ENCODE results near the gene UBASH3A.

The UBASH3A gene

DNA sequence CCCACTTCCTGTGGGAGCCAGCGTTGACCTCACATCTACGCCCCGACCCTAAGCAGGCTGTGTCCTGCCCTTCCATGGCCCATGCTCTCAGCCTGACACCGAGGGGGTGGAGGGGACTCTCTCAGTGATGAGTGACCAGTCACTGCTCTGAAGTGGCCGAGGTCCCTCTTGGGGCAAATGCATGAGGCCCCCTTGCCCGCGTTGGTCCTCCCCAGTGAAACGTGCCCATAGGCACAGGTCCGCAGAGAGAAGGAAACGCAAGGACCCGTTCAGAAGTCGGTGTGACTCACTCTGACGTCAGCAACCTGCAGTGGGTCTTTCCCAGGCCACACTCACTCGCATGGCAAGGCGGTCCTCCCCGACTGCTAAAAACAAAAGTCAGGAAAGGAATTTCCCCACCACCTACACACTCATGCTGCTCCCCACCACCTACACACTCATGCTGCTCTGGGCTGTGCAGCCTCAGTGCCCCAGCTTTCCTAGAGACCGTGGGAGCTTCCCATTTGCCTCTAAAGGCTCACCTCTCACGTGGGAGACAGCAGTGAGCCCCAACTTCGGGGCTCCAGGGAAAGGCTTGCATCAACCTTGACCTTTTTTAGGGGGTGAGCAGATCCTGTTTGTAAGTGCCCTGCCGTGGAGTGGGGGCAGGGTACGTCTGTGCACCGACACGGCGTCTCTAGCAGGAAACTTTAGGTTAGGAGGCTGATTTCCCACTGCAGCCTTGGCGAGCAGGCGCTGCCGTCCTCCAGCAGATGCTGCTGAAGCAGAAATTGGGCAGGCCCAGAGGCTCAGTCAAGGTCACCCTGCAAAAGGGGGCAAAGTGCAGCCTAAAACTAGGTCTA, 11.4 kb downstream of the UBASH3A start:
- Mint-ChIP-seq H3K36me3 (peaks cover 0 to 3% of the 10 kb centered on the region in 2 donors), H3K27ac (peak overlapping the region; percentile 99), H3K27me3 (peaks cover 4 to 7% of the 10 kb centered on the region in 2 donors), H3K4me3 (peak overlapping the region; percentile 69 to 71), H3K9me3 (peaks cover 0 to 2% of the 10 kb centered on the region in 2 donors), H3K4me1 (peaks cover 21 to 41% of the 10 kb centered on the region in 2 donors)
- DNase-seq, result peak; percentile 90
- peak; percentile 90 to 93 for ATAC-seq (replicated peaks)

DNA sequence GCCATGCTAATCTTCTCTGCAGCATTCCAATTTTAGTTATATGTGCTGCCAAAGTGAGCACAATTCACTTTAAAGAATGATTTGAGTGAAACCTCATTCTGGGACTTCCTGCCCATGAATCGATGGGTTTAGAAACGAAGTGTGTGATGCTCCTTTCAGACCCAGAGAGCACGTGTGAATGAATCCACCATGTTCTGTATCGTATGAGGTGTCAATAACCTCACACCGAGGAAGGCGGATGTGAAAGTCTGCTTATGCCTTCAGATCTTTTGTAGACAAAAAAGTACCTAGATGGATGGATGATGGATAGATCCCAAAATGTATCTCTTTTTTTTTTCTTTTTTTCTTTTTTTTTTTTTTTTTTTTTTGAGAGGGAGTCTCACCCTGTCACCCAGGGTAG, 13.8 kb downstream of the UBASH3A start:
- H3K4me1 Mint-ChIP-seq, result peaks cover 30 to 60% of the 10 kb centered on the region in 2 donors
- DNase-seq (no peak), ATAC-seq (replicated peaks) (no peak)

DNA sequence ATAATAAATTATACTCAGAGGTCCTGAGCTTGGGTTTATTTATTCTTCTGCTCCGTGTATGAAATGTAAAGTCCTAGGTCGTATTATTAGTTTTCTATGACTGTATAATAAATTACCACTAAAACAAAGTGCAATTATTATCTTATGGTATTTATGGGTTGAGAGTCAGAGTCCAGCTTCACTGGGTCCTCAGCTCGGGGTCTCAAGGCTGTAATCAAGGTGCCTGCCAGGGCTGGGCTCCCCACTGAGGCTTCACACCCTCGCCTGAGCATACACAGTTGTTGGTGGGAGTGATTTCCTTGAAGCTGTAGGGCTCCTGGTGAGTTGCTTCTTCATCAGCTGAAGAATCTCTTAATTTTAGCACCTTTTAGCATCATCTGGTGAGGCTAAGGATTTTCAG, 15.2 kb downstream of the UBASH3A start:
- ATAC-seq (replicated peaks) (no peak), DNase-seq (no peak)
- H3K4me3 Mint-ChIP-seq, result no peak overlapping the region
- H3K4me1 Mint-ChIP-seq, result peaks cover 35 to 66% of the 10 kb centered on the region in 2 donors
- no peak overlapping the region for H3K27ac Mint-ChIP-seq
- peaks cover 17% of the 10 kb centered on the region in 2 donors for H3K27me3 Mint-ChIP-seq
- peaks cover 7 to 13% of the 10 kb centered on the region in 2 donors for H3K36me3 Mint-ChIP-seq
- H3K9me3 Mint-ChIP-seq, result peaks cover 12 to 14% of the 10 kb centered on the region in 2 donors

More for the DNA sequence above, 13.8 kb downstream of the UBASH3A start:
- no peak overlapping the region for H3K27ac Mint-ChIP-seq
- no peak overlapping the region for H3K4me3 Mint-ChIP-seq
- H3K9me3 Mint-ChIP-seq, result peaks cover 12 to 14% of the 10 kb centered on the region in 2 donors
- peaks cover 17% of the 10 kb centered on the region in 2 donors for H3K27me3 Mint-ChIP-seq
- peaks cover 7 to 13% of the 10 kb centered on the region in 2 donors for H3K36me3 Mint-ChIP-seq

DNA sequence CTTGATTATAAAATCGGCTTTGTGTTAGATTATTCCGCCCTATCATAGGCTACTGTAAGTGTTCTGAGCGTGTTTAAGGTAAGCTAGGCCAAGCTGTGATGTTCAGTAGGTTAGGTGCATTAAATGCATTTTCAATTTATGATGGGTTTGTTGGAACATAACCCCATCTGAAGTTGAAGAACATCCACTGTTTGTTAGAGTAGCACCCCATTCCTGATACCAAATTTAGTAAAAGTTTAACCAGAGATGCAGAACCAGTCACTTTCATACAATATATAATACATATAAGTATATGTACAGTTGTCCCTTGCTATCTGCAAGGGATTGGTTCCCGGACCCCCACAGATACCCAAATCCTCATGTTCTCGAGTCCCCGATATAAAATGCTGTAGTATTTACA, 16.1 kb downstream of the UBASH3A start:
- peaks cover 17 to 23% of the 10 kb centered on the region in 2 donors for H3K27me3 Mint-ChIP-seq
- H3K4me3 Mint-ChIP-seq, result no peak overlapping the region
- DNase-seq (no peak), ATAC-seq (replicated peaks) (no peak)
- H3K36me3 Mint-ChIP-seq, result peaks cover 6 to 13% of the 10 kb centered on the region in 2 donors
- H3K4me1 Mint-ChIP-seq, result peaks cover 37 to 66% of the 10 kb centered on the region in 2 donors
- H3K27ac Mint-ChIP-seq, result no peak overlapping the region
- peaks cover 12 to 14% of the 10 kb centered on the region in 2 donors for H3K9me3 Mint-ChIP-seq

DNA sequence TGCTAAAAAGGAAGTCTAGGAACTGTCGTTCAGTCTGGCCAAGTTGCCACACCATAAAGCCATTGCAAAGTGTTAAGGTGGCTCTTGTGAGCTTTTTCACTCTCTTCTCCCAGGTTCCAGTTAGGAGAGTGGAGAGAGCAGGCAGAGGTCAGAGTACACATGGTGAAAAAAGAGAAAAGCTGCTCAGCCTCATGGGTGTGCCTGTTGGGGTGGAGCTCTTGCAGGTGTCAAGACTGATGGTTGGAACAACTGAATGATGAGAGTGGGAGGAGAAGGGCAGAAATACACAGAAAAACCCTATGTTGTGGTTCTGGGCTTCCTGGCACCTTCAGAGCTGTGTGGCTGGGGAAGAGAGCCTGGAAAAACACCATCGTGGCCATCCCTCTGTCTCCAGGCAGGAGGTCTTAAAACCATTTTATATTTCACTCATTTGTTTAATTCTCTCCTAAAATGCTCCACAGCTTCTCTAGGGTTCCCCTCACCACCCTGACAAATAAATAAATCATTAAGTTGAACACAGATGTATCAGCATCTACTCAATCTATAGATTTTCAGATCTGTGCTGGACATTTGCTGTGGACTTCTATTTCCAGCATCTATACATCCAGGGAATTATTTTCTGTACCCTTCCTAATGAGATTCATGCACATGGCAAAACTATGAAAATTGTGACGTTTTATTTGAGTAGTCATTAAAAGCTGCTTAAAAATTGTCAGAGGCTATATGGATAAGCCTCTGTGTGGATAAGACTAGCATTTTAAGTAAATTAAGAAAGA, 17.5 kb downstream of the UBASH3A start:
- peaks cover 4 to 14% of the 10 kb centered on the region in 2 donors for H3K36me3 Mint-ChIP-seq
- peaks cover 22 to 23% of the 10 kb centered on the region in 2 donors for H3K27me3 Mint-ChIP-seq
- DNase-seq (no peak), ATAC-seq (replicated peaks) (no peak)
- peaks cover 42 to 64% of the 10 kb centered on the region in 2 donors for H3K4me1 Mint-ChIP-seq
- no peak overlapping the region for H3K4me3 Mint-ChIP-seq
- peak overlapping the region; percentile 51 for H3K27ac Mint-ChIP-seq
- peaks cover 12 to 14% of the 10 kb centered on the region in 2 donors for H3K9me3 Mint-ChIP-seq

DNA sequence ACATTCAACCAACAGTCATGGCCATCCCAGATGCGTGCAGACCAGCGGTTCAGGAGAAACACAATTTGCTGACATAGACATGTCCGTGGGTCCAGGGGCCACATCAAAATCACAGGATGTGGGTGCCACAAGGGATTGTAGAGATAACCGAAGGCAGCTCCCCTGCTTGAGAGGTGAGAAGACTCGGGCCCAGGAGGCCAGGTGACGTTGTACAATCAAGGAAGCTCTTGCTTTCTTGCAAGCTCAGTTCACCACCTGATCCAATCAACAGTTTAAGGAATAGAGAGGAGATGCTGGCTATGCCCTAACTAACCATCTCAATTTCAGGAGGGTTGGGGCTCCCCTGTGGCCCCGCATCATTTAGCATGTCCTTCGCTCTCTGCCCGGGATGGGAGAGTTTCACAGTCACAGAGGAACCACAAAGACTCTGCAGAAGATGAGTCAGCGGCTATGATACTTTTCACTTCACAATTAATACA, 19.5 kb downstream of the UBASH3A start:
- ATAC-seq (replicated peaks) (peak; percentile 79 to 81), DNase-seq (no peak)
- Mint-ChIP-seq H3K4me1 (peaks cover 41 to 62% of the 10 kb centered on the region in 2 donors), H3K27ac (no peak overlapping the region), H3K4me3 (no peak overlapping the region), H3K27me3 (peaks cover 22 to 37% of the 10 kb centered on the region in 2 donors), H3K36me3 (peaks cover 4 to 14% of the 10 kb centered on the region in 2 donors), H3K9me3 (peaks cover 12 to 14% of the 10 kb centered on the region in 2 donors)

DNA sequence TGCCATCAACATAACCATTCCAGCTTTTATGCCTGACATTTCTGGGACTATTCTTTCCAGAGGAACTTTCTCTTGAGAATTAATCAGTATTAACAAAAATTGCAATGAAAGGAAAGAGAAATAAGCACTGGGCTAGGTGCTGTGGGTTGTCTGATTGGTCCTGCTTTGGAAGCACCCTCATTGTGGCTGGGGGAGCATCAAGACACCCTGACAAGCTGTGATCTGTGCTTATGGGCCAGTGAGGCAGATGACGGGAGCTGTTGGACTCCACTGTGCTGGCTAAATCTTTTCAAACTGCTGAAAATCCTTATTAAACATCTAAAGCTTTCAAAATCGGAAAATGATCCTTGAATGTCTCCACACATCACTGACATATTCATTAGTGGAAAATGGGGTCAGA, 20.0 kb downstream of the UBASH3A start:
- H3K4me1 Mint-ChIP-seq, result peaks cover 41 to 62% of the 10 kb centered on the region in 2 donors
- no peak overlapping the region for H3K27ac Mint-ChIP-seq
- H3K4me3 Mint-ChIP-seq, result no peak overlapping the region
- peaks cover 4 to 14% of the 10 kb centered on the region in 2 donors for H3K36me3 Mint-ChIP-seq
- no peak for DNase-seq
- ATAC-seq (replicated peaks), result peak; percentile 10 to 17
- H3K27me3 Mint-ChIP-seq, result peaks cover 23 to 38% of the 10 kb centered on the region in 2 donors
- peaks cover 12 to 14% of the 10 kb centered on the region in 2 donors for H3K9me3 Mint-ChIP-seq

DNA sequence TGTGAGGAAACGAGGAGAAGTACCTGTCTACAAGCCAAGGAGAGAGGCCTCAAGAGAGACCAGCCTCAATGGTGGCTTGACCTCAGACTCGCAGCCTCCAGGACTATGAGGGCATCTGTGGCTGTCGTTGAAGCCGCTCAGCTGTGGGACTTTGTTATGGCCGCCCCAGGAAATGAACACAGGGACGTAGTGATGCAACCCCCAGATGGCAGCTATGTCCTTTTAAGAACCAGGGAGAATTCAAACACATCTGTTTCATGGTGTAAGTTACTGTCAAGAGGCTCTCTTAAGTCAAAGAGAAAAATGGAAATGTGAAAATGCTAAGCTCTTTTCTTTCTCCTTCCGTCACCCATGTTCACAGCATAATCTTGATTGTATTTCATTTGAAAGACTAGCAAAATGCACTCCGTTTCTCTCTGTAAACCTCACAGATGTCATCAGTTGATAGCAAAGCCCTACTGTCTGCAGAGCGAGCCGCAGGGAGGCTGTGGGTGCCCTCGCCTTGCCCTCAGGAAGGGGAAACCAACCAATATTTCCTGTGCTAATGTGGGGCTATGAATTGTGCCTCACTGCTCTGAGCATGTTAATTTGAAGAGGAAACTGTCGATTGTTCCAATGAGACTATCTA, 21.3 kb downstream of the UBASH3A start:
- DNase-seq, result no peak

DNA sequence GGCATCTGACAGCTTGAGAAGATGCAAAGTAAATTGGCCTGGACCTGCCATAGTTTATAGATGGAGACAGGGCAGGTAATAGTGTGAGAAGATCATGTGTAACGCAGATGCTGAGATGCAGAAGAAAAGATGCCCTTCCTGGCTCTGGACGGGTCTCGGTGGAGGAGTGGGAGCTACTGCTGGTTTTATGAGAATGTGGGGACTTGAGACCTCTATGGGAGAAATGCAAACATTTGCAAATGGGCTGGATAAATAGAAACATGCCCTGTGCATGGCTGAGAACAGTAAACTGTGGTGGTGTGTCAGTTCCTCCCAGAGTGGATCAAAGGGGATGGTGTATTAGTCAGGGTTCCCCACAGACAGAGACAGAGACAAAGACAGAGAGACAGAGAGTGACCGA, 21.9 kb downstream of the UBASH3A start:
- DNase-seq, result no peak
- Mint-ChIP-seq H3K9me3 (peaks cover 9 to 11% of the 10 kb centered on the region in 2 donors), H3K4me3 (no peak overlapping the region), H3K27me3 (peaks cover 18 to 41% of the 10 kb centered on the region in 2 donors), H3K27ac (no peak overlapping the region), H3K4me1 (peaks cover 40 to 63% of the 10 kb centered on the region in 2 donors), H3K36me3 (peaks cover 4 to 13% of the 10 kb centered on the region in 2 donors)
- ATAC-seq (replicated peaks), result peak; percentile 35 to 39

More for the DNA sequence above, 21.3 kb downstream of the UBASH3A start:
- H3K4me3 Mint-ChIP-seq, result peak overlapping the region in 1 of 2 donors; percentile 23
- peaks cover 41 to 62% of the 10 kb centered on the region in 2 donors for H3K4me1 Mint-ChIP-seq
- no peak overlapping the region for H3K27ac Mint-ChIP-seq
- H3K27me3 Mint-ChIP-seq, result peaks cover 22 to 41% of the 10 kb centered on the region in 2 donors
- peaks cover 4 to 14% of the 10 kb centered on the region in 2 donors for H3K36me3 Mint-ChIP-seq
- H3K9me3 Mint-ChIP-seq, result peaks cover 10 to 14% of the 10 kb centered on the region in 2 donors
- ATAC-seq (replicated peaks), result peak; percentile 56 to 60

DNA sequence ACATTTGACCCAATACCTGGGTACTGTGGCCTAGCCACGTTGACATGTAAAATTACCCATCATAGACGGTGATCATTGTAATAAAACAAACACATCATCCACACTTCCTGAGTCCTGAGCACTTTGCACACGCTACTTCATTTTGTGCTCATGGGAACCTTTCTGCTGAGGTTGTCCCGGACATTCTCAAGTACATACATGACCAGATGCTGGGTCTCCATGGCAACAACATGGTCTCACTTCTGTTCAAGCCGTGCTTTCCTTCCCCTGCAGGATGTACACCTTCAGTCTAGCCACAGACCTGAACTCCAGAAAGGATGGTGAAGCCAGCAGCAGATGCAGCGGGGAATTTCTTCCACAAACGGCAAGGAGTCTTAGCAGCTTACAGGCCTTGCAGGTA, 22.7 kb downstream of the UBASH3A start:
- DNase-seq (no peak), ATAC-seq (replicated peaks) (no peak)
- Mint-ChIP-seq H3K36me3 (peaks cover 0 to 5% of the 10 kb centered on the region in 2 donors), H3K27ac (no peak overlapping the region), H3K9me3 (peaks cover 2 to 3% of the 10 kb centered on the region in 2 donors), H3K4me3 (no peak overlapping the region), H3K27me3 (peaks cover 15 to 34% of the 10 kb centered on the region in 2 donors), H3K4me1 (peaks cover 33 to 61% of the 10 kb centered on the region in 2 donors)

DNA sequence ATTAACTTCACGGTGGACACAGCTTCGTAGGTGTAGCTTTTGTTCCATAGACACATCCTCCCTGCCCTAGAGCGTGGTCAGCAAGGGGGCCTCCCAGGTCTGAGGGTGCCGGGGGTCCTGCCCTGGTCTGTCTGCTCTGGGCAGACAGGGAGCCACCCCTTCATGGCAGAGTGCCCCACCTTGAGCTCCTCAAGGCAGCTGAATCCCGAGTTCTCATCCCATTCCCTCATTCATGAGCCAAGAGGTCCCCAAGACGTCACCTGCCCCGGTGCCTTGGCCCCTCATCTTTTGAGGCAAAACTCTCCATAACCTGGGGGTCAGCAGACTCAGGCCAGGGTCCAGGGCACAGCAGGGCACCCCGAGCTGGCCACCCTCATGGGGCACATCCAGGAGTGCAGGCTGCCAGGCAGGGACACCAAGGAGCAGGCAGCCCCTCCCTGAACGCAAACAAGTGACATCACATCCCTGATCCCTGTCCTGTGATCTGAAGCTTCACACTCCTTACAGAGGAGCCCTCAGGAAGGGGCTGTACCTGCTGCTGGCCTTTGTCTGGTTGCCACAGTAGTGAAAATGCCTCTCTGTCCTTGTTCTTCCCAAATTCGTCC, 23.3 kb downstream of the UBASH3A start:
- Mint-ChIP-seq H3K4me3 (no peak overlapping the region), H3K4me1 (peaks cover 33 to 56% of the 10 kb centered on the region in 2 donors), H3K36me3 (peaks cover 0 to 1% of the 10 kb centered on the region in 2 donors)

DNA sequence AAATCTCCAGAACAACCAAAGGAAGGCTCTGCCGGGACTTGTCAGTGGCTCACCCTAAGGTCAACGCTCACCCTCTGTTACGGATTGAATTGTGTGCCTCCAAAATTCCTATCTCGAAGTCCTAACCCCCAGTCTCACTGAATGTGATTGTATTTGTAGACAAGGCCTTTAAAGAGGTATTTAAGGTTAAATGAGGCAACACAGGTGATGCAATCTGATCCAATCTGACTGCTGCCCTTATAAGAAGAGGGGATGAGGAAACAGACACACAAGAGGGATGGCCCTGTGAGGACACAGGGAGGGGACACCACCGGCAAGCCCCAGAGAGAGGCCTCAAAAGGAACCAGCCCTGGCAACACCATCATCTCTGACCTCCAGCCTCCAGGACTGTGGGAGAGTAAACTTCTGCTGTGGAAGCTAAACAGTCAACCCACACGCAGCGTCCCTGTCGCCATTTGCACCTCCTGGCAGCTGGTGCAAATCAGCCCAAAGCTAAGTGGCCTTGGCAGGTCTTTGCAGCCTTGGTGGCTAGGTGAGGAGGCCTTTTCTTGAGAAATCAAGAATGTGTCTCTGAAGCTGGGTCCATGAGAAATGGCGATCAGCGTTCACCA, 24.2 kb downstream of the UBASH3A start:
- Mint-ChIP-seq H3K36me3 (peaks cover 5% of the 10 kb centered on the region in 2 donors), H3K27ac (no peak overlapping the region), H3K4me3 (no peak overlapping the region), H3K4me1 (peaks cover 31 to 47% of the 10 kb centered on the region in 2 donors), H3K9me3 (peaks cover 6 to 7% of the 10 kb centered on the region in 2 donors), H3K27me3 (peaks cover 19 to 42% of the 10 kb centered on the region in 2 donors)
- no peak for ATAC-seq (replicated peaks)
- no peak for DNase-seq

More for the DNA sequence above, 23.3 kb downstream of the UBASH3A start:
- Mint-ChIP-seq H3K27me3 (peaks cover 12 to 35% of the 10 kb centered on the region in 2 donors), H3K27ac (no peak overlapping the region), H3K9me3 (no peaks in the 10 kb centered on the region)
- DNase-seq (no peak), ATAC-seq (replicated peaks) (no peak)

DNA sequence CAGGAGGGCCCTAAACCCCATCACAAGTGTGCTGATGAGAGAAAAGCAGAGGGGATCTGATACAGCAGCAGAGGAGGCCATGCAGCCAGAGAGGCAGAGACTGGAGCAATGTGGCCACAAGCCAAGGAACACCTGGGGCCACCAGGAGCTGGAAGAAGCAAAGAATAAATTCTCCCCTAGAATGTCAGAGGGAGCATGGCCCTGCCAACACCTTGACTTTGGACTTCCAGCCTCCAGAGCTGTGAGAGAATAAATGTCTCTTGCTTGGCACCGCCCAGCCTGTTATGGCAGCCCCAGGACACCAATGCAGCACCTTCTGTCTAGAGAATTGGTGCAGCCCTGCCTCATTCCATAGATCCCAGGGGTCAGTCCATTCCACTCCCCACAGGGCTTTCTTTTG, 25.3 kb downstream of the UBASH3A start:
- no peak for ATAC-seq (replicated peaks)
- H3K27ac Mint-ChIP-seq, result no peak overlapping the region
- H3K9me3 Mint-ChIP-seq, result peaks cover 6 to 7% of the 10 kb centered on the region in 2 donors
- DNase-seq, result no peak
- H3K4me1 Mint-ChIP-seq, result peaks cover 23 to 36% of the 10 kb centered on the region in 2 donors
- H3K4me3 Mint-ChIP-seq, result no peak overlapping the region
- H3K27me3 Mint-ChIP-seq, result peaks cover 22 to 52% of the 10 kb centered on the region in 2 donors
- peaks cover 5% of the 10 kb centered on the region in 2 donors for H3K36me3 Mint-ChIP-seq

Measured in stimulated activated naive B cell treated with anti-CD40 and anti-IgM and Interleukin-4, amounts not matched to agents 10 μg/mL and 1 μg/mL and 100 μg/mL, for 72 hours (primary cell).